Endothelial cell of umbilical vein (primary cell): Measurements from ENCODE around the gene SERPINF2. TPM values are rescaled to one million over a fixed set of nuclear protein-coding genes. Genes with fewer than 3 reads are reported as not detected.

Experiments
- BruUV-seq: library from RNA; stranded (reverse); fragments of 400-500 nt; replicated peaks from 2 replicates; lab custom pipeline; 2021; lab: Mats Ljungman, UMichigan
- CTCF ChIA-PET: fragments of 300-600, 350-600 bp; sonication (Branson Sonifier 250); formaldehyde crosslinking; loops from one replicate; lab custom pipeline; 2021; ENCODE audit warnings: antibody characterized with exemption, inconsistent platforms; lab: Charles Lee
- POLR2A ChIA-PET: fragments of 300-600, 350-600 bp; sonication (Branson Sonifier 250); formaldehyde crosslinking; loops from one replicate; lab custom pipeline; 2021; ENCODE audit warnings: antibody characterized with exemption, inconsistent platforms; lab: Charles Lee
- DNase-seq: peaks from one replicate; pipeline ENCODE4 v3.0.0-alpha.2; 2011; ENCODE audit warnings: low read depth, low spot score
- FAIRE-seq: peaks from 2 replicates; lab custom pipeline; 2011; peaks lifted over from hg19 to GRCh38; lab: Jason Lieb, UNC
- H2AFZ ChIP-seq: 2 replicates; pipeline ENCODE4 v1.6.0; 2012; ENCODE audit warnings: low read depth, low read length, control low read depth, inconsistent platforms
- H3K27ac ChIP-seq: 2 replicates; pipeline ENCODE4 v1.5.1; 2011; ENCODE audit warnings: low read depth, mild to moderate bottlenecking, control low read depth, low read length, moderate library complexity; ENCODE audit not compliant: insufficient read depth
- H3K27me3 ChIP-seq, 2 experiments: 2 replicates each; pipeline versions ENCODE4 v1.6.0 to v1.6.1; 2011; ENCODE audit warnings: low read length in 2 of 2, mixed read lengths in 1 of 2; ENCODE audit not compliant: control insufficient read depth in 2 of 2, insufficient read depth in 2 of 2
- H3K36me3 ChIP-seq, 2 experiments: 2 replicates in 1 of 2; 3 replicates in 1 of 2; pipeline ENCODE4 v1.5.1; 2011; ENCODE audit warnings: low read length in 2 of 2, mild to moderate bottlenecking in 1 of 2, moderate library complexity in 1 of 2; ENCODE audit not compliant: control insufficient read depth in 2 of 2, insufficient read depth in 2 of 2; ENCODE audit errors: extremely low read depth in 1 of 2
- H3K4me1 ChIP-seq: 3 replicates; pipeline ENCODE4 v1.5.1; 2011; ENCODE audit warnings: mild to moderate bottlenecking, low read length; ENCODE audit not compliant: control insufficient read depth, insufficient read depth; ENCODE audit errors: extremely low read depth
- H3K4me2 ChIP-seq: 2 replicates; pipeline ENCODE4 v1.6.1; 2011; ENCODE audit warnings: low read length, control low read depth, mixed read lengths; ENCODE audit not compliant: insufficient read depth
- H3K4me3 ChIP-seq, 3 experiments: fragments of 200-600 bp in 1 of 3; sonication (generic), shearing (Covaris generic) in 1 of 3; replicated peaks in 1 of 3; 2 replicates each; pipeline ENCODE4 v1.5.1; 2011 to 2016; ENCODE audit warnings: control low read depth in 3 of 3, low read length in 3 of 3, mild to moderate bottlenecking in 2 of 3, inconsistent platforms in 1 of 3, low read depth in 1 of 3, moderate library complexity in 1 of 3; ENCODE audit not compliant: insufficient read depth in 1 of 3
- H3K79me2 ChIP-seq: 2 replicates; pipeline ENCODE4 v1.6.0; 2012; ENCODE audit warnings: low read length, inconsistent platforms; ENCODE audit not compliant: control insufficient read depth, insufficient read depth
- H3K9ac ChIP-seq: replicated peaks from 2 replicates; pipeline ENCODE3; 2011; ENCODE audit warnings: low read length, control low read depth; ENCODE audit not compliant: insufficient read depth; ENCODE audit errors: extremely low read depth
- H3K9me1 ChIP-seq: replicated peaks from 3 replicates; pipeline ENCODE4 v1.6.0; 2011; ENCODE audit warnings: mild to moderate bottlenecking, low read length; ENCODE audit not compliant: control insufficient read depth, insufficient read depth; ENCODE audit errors: extremely low read depth
- H3K9me3 ChIP-seq: replicated peaks from 2 replicates; pipeline ENCODE4 v1.5.1; 2012; ENCODE audit warnings: low read length, inconsistent platforms; ENCODE audit not compliant: control insufficient read depth, insufficient read depth
- H4K20me1 ChIP-seq: replicated peaks from 2 replicates; pipeline ENCODE3; 2011; ENCODE audit warnings: mild to moderate bottlenecking, low read length; ENCODE audit not compliant: control insufficient read depth, insufficient read depth; ENCODE audit errors: extremely low read depth
- EZH2 ChIP-seq: IDR thresholded peaks from 2 replicates; pipeline ENCODE4 v1.6.1; 2012; ENCODE audit warnings: borderline replicate concordance, low read depth, mild to moderate bottlenecking, moderate library complexity, low read length, inconsistent platforms; ENCODE audit not compliant: severe bottlenecking
- FOS ChIP-seq: IDR thresholded peaks from 2 replicates; pipeline ENCODE4 v1.6.1; 2011; ENCODE audit warnings: mild to moderate bottlenecking, low read length, moderate library complexity, borderline replicate concordance; ENCODE audit not compliant: insufficient read depth
- JUN ChIP-seq: IDR thresholded peaks from 2 replicates; pipeline ENCODE4 v1.6.1; 2011; ENCODE audit warnings: borderline replicate concordance, low read depth; ENCODE audit not compliant: insufficient read length, insufficient read depth
- POLR2A ChIP-seq: IDR thresholded peaks from 2 replicates; pipeline ENCODE4 v1.6.1; 2012; ENCODE audit warnings: low read depth, mild to moderate bottlenecking, control low read depth, low read length
- POLR2AphosphoS5 ChIP-seq: IDR thresholded peaks from 2 replicates; pipeline ENCODE4 v1.6.1; 2012; ENCODE audit warnings: low read depth, mild to moderate bottlenecking, control low read depth, low read length, moderate library complexity; ENCODE audit not compliant: insufficient read depth
- dilution Hi-C: fragments of 300-500 bp; cut with MboI; formaldehyde crosslinking; loops from one replicate; pipeline ENCODE4 v1.15.0; 2019; ENCODE audit warnings: low sequenced_read_pairs; ENCODE audit not compliant: extremely low pct_ligation_motif_present
- intact Hi-C: fragments of 100-400 bp; cut with micrococcal nuclease; formaldehyde crosslinking; loops from one replicate; pipeline ENCODE4 v1.10.0; 2022
- polyA plus RNA-seq, 4 experiments: library from polyadenylated mRNA; depleted of rRNA in 3 of 4; stranded (reverse) in 3 of 4; unstranded in 1 of 4; fragments of >200 nt; gene quantifications; 2 replicates each; pipeline versions ENCODE4 v1.2.1 to v1.2.3, GENCODE V29; 2011 to 2012; ENCODE audit warnings: missing spikeins in 1 of 4
- total RNA-seq: library from RNA; stranded (reverse); gene quantifications from 2 replicates; pipeline ENCODE4 v1.2.3, GENCODE V29; 2021
- TF ChIP-seq, protein P1 (sequence below): IDR thresholded peaks from 2 replicates; pipeline ENCODE4 v1.6.1; 2011; ENCODE audit not compliant: insufficient read depth, insufficient read length

Gene SERPINF2
- total and polyA plus RNA-seq, 2 donors (not counting 3 experiments of a cell fraction or from before 2014, with no cell fraction given), result 0.03 TPM; not detected in 1

DNA sequence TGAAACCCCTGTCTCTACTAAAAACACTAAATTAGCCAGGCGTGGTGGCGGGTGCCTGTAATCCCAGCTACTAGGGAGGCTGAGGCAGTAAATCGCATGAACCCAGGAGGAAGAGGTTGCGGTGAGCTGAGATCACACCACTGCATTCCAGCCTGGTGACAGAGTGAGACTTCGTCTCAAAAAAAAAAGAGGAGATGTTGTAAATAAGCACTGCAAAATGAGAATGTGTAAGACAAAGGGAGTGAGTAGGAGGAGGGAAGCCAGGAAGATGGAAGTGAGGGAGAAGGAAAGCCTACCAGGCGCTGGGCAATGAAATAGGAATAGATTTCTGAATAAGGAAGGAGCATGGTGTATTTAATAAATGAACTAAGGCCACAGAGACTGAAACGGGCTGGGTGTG is 49.3 kb upstream of the SERPINF2 start:
- H3K4me1 ChIP-seq, result peaks cover 5% of the 10 kb centered on the region
- H4K20me1 ChIP-seq, result no peaks in the 10 kb centered on the region
- H3K9ac ChIP-seq, result no peak overlapping the region
- FAIRE-seq (no peak), DNase-seq (no peak)
- no peaks in the 10 kb centered on the region for H3K27me3 ChIP-seq
- no peaks in the 10 kb centered on the region for H3K79me2 ChIP-seq
- no peaks in the 10 kb centered on the region for H3K9me3 ChIP-seq
- ChIA-PET POLR2A (no interaction called here), CTCF (no interaction called here)
- no peak overlapping the region for H3K27ac ChIP-seq
- H3K4me2 ChIP-seq, result no peak overlapping the region
- BruUV-seq, result no TSS peak
- no peaks in the 10 kb centered on the region for H3K36me3 ChIP-seq
- no peak overlapping the region for H3K4me3 ChIP-seq
- TF ChIP-seq FOS, result no peak
- TF ChIP-seq POLR2A, result no peak
- no peak for TF ChIP-seq EZH2
- no peak for TF ChIP-seq JUN
- TF ChIP-seq, protein P1, sequence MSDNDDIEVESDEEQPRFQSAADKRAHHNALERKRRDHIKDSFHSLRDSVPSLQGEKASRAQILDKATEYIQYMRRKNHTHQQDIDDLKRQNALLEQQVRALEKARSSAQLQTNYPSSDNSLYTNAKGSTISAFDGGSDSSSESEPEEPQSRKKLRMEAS, result no peak
- TF ChIP-seq POLR2AphosphoS5, result no peak
- H2AFZ ChIP-seq, result no peak overlapping the region
- dilution Hi-C loops, result no loop called here
- intact Hi-C loops, result no loop called here
- H3K9me1 ChIP-seq, result no peaks in the 10 kb centered on the region

DNA sequence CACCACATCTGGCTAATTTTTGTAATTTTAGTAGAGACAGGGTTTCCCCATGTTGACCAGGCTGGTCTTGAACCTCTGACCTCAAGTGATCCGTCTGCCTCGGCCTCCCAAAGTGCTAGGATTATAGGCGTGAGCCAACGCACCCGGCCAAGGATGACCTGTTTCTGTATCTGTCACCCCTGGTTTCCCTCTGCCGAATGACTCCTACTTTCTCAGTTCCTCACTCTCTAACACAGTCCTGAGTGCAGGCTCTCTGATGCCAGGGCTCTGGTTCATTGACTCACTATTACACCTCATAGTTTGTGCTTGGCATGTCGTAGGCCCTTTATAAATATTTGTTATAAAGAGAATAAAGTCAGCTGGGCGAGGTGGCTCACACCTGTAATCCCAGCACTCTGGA is 47.3 kb upstream of the SERPINF2 start:
- dilution Hi-C loops (no loop called here), intact Hi-C loops (no loop called here)
- Histone ChIP-seq H3K27me3 (no peaks in the 10 kb centered on the region), H2AFZ (no peak overlapping the region), H3K79me2 (no peaks in the 10 kb centered on the region), H3K4me1 (peaks cover 5% of the 10 kb centered on the region), H3K9me1 (no peaks in the 10 kb centered on the region), H3K4me3 (no peak overlapping the region), H3K4me2 (no peak overlapping the region), H3K27ac (no peak overlapping the region), H4K20me1 (no peaks in the 10 kb centered on the region), H3K9me3 (no peaks in the 10 kb centered on the region), H3K36me3 (no peaks in the 10 kb centered on the region), H3K9ac (no peak overlapping the region)
- POLR2A ChIA-PET, result no interaction called here
- BruUV-seq, result no TSS peak
- CTCF ChIA-PET, result no interaction called here
- FAIRE-seq (no peak), DNase-seq (no peak)
- TF ChIP-seq EZH2, result no peak
